Measurements from ENCODE around the gene SLC39A3.

GRCh38 chr19:2744113-2744512, 4.3 kb upstream of the SLC39A3 start:
- TF ChIP-seq POLR2A (IDR thresholded peaks at IDR 0.05) (no peak), CTCF (IDR thresholded peaks at IDR 0.05) (no peak)

Measured in adrenal gland (tissue), 5 donors.